Brain microvascular endothelial cell (primary cell): ENCODE data around the gene CDK12.
A peak's percentile ranks its signal among the peaks of the same experiment; 100 is the strongest.
"Not testable (repeated sequence)": the region's sequence is repeated elsewhere in the genome, so short reads cannot be mapped to it uniquely, and the experiment has no call there.

Experiments used
- DNase-seq: peaks from one replicate; pipeline ENCODE4 v3.0.0-alpha.2; 2020
- H3K27ac ChIP-seq: fragments of 250-450 bp; sonication (Bioruptor Pico); 2 replicates; pipeline ENCODE4 v1.5.1; 2020; ENCODE audit warnings: mild to moderate bottlenecking, moderate library complexity
- H3K27me3 ChIP-seq: fragments of 250-450 bp; sonication (Bioruptor Pico); replicated peaks from 2 replicates; pipeline ENCODE4 v1.5.1; 2020; ENCODE audit warnings: mild to moderate bottlenecking
- H3K36me3 ChIP-seq: fragments of 250-450 bp; sonication (Bioruptor Pico); replicated peaks from 2 replicates; pipeline ENCODE4 v1.5.1; 2020; ENCODE audit warnings: mild to moderate bottlenecking
- H3K4me3 ChIP-seq: 2 replicates; pipeline ENCODE4 v1.5.1; 2011; ENCODE audit warnings: low read depth, mild to moderate bottlenecking, control low read depth, low read length, moderate library complexity
- in situ Hi-C: cut with HindIII; loops from 2 replicates; pipeline ENCODE4 v1.10.0; 2017; ENCODE audit warnings: low sequenced_read_pairs, low pct_ligation_motif_present
- TF ChIP-seq, protein P1 (sequence below): IDR thresholded peaks from 2 replicates; pipeline ENCODE4 v1.5.1; 2011; ENCODE audit warnings: low read depth, mild to moderate bottlenecking, moderate library complexity, low read length, control low read depth, inconsistent platforms; ENCODE audit errors: missing control alignments

CDK12 gene

GRCh38 chr17:39450051-39450450 lies 11.2 kb upstream of the CDK12 start:
- H3K27me3 ChIP-seq, result no peaks in the 10 kb centered on the region
- DNase-seq, result no peak
- H3K27ac ChIP-seq, result no peak overlapping the region
- TF ChIP-seq, protein P1, sequence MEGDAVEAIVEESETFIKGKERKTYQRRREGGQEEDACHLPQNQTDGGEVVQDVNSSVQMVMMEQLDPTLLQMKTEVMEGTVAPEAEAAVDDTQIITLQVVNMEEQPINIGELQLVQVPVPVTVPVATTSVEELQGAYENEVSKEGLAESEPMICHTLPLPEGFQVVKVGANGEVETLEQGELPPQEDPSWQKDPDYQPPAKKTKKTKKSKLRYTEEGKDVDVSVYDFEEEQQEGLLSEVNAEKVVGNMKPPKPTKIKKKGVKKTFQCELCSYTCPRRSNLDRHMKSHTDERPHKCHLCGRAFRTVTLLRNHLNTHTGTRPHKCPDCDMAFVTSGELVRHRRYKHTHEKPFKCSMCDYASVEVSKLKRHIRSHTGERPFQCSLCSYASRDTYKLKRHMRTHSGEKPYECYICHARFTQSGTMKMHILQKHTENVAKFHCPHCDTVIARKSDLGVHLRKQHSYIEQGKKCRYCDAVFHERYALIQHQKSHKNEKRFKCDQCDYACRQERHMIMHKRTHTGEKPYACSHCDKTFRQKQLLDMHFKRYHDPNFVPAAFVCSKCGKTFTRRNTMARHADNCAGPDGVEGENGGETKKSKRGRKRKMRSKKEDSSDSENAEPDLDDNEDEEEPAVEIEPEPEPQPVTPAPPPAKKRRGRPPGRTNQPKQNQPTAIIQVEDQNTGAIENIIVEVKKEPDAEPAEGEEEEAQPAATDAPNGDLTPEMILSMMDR, result no peak
- peak overlapping the region; percentile 95 for H3K4me3 ChIP-seq
- in situ Hi-C loops, result no loop called here
- peaks cover 17% of the 10 kb centered on the region for H3K36me3 ChIP-seq

GRCh38 chr17:39450847-39451581 lies 10.3 kb upstream of the CDK12 start, which contains the start of gene MED1:
Gene MED1, minus strand, starts transcription at chr17:39451263. Its CDS starts 201 bp downstream, at chr17:39451062.
- Histone ChIP-seq H3K27me3 (no peaks in the 10 kb centered on the region), H3K36me3 (peaks cover 9% of the 10 kb centered on the region), H3K27ac (peak within 1 kb of the TSS; percentile 93), H3K4me3 (peak within 1 kb of the TSS; percentile 95)
- DNase-seq, result peak; percentile 97
- TF ChIP-seq, protein P1, result no peak
- in situ Hi-C loops, result no loop called here

DNA sequence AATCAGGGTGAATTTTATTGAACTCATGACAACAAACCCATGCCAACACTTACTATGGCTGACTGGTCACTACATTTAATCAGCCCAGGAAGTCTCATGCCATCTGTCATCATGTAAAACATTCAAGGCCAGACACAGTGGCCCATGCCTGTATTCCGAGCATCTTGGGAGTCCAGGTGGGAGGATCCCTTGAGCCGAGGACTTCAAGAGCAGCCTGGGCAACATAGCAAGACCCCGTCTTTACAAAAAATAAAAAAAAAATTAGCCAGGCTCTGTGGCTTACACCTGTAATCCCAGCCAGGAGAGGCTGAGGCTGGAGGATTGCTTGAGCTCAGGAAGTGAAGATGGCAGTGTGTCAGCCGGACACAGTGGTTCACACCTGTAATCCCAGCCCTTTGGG lies 5.4 kb upstream of the CDK12 start:
- in situ Hi-C loops, result no loop called here
- Histone ChIP-seq H3K4me3 (no peak overlapping the region), H3K27ac (no peak overlapping the region), H3K27me3 (no peaks in the 10 kb centered on the region), H3K36me3 (no peaks in the 10 kb centered on the region)
- TF ChIP-seq, protein P1, result no peak
- no peak for DNase-seq

DNA sequence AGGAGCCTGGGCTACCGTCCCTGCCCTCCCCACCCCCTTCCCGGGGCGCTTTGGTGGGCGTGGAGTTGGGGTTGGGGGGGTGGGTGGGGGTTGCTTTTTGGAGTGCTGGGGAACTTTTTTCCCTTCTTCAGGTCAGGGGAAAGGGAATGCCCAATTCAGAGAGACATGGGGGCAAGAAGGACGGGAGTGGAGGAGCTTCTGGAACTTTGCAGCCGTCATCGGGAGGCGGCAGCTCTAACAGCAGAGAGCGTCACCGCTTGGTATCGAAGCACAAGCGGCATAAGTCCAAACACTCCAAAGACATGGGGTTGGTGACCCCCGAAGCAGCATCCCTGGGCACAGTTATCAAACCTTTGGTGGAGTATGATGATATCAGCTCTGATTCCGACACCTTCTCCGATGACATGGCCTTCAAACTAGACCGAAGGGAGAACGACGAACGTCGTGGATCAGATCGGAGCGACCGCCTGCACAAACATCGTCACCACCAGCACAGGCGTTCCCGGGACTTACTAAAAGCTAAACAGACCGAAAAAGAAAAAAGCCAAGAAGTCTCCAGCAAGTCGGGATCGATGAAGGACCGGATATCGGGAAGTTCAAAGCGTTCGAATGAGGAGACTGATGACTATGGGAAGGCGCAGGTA lies 762 bp downstream of the CDK12 start:
- DNase-seq, result peak; percentile 27
- Histone ChIP-seq H3K27me3 (no peaks in the 10 kb centered on the region), H3K27ac (peak overlapping the region; percentile 96), H3K4me3 (peak overlapping the region; percentile 97), H3K36me3 (peaks cover under 1% of the 10 kb centered on the region)
- TF ChIP-seq, protein P1, result no peak
- in situ Hi-C loops, result no loop called here

- no peak for DNase-seq
- Histone ChIP-seq H3K27me3 (no peaks in the 10 kb centered on the region), H3K36me3 (peaks cover 2% of the 10 kb centered on the region), H3K4me3 (peak overlapping the region; percentile 97), H3K27ac (peak overlapping the region; percentile 19)
- TF ChIP-seq, protein P1, result no peak
- in situ Hi-C loops, result no loop called here
These were observed 1.5 kb downstream of the CDK12 start for GRCh38 chr17:39462631-39463375.

- H3K27ac ChIP-seq, in situ Hi-C loops, H3K36me3 ChIP-seq, H3K27me3 ChIP-seq, DNase-seq: not testable (repeated sequence)
- H3K4me3 ChIP-seq, result peak overlapping the region; percentile 17
These were observed 3.4 kb downstream of the CDK12 start for GRCh38 chr17:39464639-39465181.

DNA sequence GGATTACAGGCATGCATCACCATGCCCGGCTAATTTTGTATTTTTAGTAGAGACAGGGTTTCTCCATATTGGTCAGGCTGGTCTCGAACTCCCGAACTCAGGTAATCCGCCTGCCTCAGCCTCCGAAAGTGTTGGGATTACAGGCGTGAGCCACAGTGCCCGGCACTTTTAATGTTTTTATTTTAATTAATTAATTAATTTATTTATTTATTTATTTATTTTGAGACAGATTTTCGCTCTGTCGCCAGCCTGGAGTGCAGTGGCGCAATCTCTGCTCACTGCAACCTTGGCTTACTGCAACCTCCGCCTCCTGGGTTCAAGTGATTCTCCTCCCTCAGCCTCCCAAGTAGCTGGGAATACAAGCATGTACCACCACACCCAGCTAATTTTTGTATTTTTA lies 7.3 kb downstream of the CDK12 start:
- not testable (repeated sequence) for H3K27ac ChIP-seq
- H3K36me3 ChIP-seq, result peaks cover 28% of the 10 kb centered on the region

More for the DNA sequence above, 7.3 kb downstream of the CDK12 start:
- H3K27me3 ChIP-seq, DNase-seq, in situ Hi-C loops, H3K4me3 ChIP-seq: not testable (repeated sequence)
